Muscle layer of duodenum (tissue), 2 donors: ENCODE measurements around the gene KRT83.

Source experiments
- H3K27ac ChIP-seq: one replicate; pipeline ENCODE4 v1.7.0; 2013; ENCODE audit warnings: mild to moderate bottlenecking, low read length
- H3K27me3 ChIP-seq: one replicate; pipeline ENCODE4 v1.7.0; 2013; ENCODE audit warnings: low read depth, mild to moderate bottlenecking, control low read depth, low read length
- H3K36me3 ChIP-seq, 2 donors: one replicate each; pipeline ENCODE4 v1.7.0; 2013; ENCODE audit warnings: low read length in 2 of 2, control low read depth in 1 of 2, mild to moderate bottlenecking in 1 of 2; ENCODE audit not compliant: insufficient read depth in 2 of 2, control insufficient read depth in 1 of 2
- H3K4me1 ChIP-seq, 2 donors: one replicate each; pipeline ENCODE4 v1.7.0; 2013; ENCODE audit warnings: low read length in 2 of 2, mild to moderate bottlenecking in 2 of 2, control low read depth in 1 of 2, moderate library complexity in 1 of 2; ENCODE audit not compliant: insufficient read depth in 2 of 2, control insufficient read depth in 1 of 2
- H3K4me3 ChIP-seq, 2 donors: one replicate each; pipeline ENCODE4 v1.7.0; 2013; ENCODE audit warnings: low read length in 2 of 2, low read depth in 1 of 2, mild to moderate bottlenecking in 1 of 2
- H3K9me3 ChIP-seq, 2 donors: one replicate each; pipeline ENCODE4 v1.7.0; 2013; ENCODE audit warnings: low read length in 2 of 2, control low read depth in 1 of 2, mild to moderate bottlenecking in 1 of 2; ENCODE audit not compliant: control insufficient read depth in 1 of 2
- donor health status: healthy.

Gene KRT83

DNA sequence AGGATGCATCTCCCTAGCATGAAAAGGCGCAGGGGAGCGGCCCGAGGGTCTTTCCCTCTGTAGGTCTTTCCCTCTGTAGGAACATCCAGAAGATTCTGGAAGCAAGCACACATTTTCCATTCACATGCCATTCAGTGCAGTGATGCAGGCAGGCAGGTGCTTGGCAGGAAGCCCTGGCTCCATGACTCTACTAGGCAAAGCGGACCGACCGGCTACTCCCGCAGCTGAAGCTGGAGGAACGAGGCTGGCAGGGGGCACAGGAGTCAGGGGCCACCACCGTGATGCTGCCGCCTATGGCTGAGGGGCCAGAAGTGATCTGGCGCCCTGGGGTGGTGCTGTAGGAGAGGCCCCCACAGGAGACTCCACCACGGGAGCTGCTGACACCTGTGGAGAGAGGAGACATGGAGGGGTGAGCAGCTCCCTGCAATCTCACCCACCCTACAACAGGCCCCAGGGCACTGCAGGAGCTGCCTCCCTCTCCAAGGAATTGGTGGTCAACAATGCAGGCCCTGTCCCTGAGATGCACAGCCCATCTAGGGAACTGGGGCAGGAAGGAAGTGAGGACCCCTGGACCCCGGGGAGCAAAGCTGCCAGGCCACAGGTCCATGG is 39.6 kb upstream of the KRT83 start:
- H3K4me1 ChIP-seq = no peaks in the 10 kb centered on the region
- no peaks in the 10 kb centered on the region for H3K27me3 ChIP-seq
- H3K36me3 ChIP-seq = no peaks in the 10 kb centered on the region
- no peaks in the 10 kb centered on the region for H3K9me3 ChIP-seq
- no peak overlapping the region for H3K4me3 ChIP-seq
- no peak overlapping the region for H3K27ac ChIP-seq

DNA sequence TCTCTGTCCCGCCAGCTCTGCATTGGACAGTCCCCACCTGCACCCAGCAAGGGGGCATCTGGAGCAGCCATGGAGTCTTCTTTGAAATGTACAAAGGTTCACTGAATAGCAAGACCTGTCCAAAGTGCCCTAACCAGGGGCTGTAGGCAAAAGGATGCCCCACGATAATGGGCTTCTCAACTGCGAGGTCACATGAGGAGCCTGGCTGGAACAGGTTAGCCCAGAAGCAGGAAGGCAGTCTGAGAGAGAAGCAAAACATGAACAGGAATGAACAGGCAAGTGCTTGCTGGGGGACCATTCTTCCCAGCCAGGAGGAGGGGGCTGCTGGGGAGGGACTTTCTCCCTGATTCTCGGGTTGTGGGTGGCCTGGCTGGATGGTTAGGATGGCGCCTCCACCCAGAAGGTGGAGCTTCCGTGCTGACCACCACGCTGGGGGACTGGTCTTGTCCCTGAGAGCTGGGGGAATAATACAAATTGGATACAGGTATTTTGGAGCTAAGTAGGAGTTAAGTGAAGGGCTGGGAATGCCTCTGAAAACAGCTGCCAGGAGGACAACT is 39.0 kb upstream of the KRT83 start:
- Histone ChIP-seq H3K4me3 (no peak overlapping the region), H3K36me3 (no peaks in the 10 kb centered on the region), H3K4me1 (no peaks in the 10 kb centered on the region), H3K9me3 (no peaks in the 10 kb centered on the region), H3K27ac (no peak overlapping the region), H3K27me3 (no peaks in the 10 kb centered on the region)

DNA sequence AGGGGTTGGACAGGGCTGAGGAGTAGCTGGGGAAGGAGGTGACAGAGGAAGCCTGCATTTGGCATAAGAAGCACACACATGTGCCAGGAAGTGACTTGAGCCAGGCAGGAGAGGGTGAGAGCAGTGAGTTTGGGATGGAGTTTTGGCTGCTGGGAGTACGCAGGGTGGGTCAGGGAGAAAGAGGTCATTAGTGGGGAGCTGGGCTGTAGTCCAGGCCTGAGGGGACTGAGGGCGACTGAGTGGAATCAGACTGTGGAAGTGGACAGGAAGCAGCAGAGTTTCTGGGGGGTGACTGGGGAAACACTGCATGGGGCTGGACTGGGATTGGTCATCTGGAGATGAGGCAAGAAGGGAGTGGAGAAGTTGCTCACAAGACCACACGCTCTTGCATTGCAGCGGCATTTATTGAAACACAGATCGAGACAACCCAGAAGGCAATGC is 38.4 kb upstream of the KRT83 start:
- H3K4me3 ChIP-seq = no peak overlapping the region
- no peaks in the 10 kb centered on the region for H3K4me1 ChIP-seq
- no peaks in the 10 kb centered on the region for H3K9me3 ChIP-seq
- H3K27me3 ChIP-seq = no peaks in the 10 kb centered on the region
- no peak overlapping the region for H3K27ac ChIP-seq
- H3K36me3 ChIP-seq = no peaks in the 10 kb centered on the region

DNA sequence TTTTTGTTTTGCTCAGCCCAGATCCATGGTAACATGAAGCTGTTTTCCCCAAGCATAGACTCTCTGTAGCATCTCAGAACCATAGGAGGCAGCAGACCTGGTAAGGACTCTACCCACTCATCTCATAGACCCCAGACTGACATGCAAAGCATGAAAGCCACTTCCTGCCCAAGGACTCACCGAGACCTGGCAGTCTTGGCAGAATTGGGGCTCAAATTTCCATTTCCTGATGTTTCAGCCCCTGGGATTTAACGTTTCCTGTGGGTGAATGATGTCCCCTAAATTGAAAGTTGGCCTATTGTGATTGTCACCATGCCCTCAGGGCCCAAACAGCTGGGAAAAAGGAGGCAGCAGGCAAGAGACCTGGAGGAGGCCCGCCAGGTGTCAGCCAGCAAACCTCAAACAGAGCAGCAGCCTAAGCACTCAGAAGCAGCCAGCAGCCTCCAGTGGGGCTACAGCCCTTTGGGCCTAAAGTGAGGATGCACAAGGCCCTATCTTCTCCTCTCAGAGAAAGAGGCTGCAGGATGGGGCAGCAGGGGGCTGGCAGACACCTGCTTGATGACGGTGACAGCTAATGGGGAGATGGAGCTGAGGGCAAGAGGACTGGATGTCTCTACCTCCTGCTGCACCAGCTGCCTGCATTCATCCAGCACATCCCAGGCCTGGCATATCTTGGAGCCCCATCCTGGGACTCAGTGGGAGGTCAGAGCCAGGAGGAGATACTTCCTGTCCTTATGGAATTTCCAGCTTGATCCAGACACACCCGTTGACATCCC is 37.6 kb upstream of the KRT83 start:
- H3K4me3 ChIP-seq = no peak overlapping the region
- no peaks in the 10 kb centered on the region for H3K27me3 ChIP-seq
- no peaks in the 10 kb centered on the region for H3K4me1 ChIP-seq
- no peak overlapping the region for H3K27ac ChIP-seq
- H3K36me3 ChIP-seq = no peaks in the 10 kb centered on the region
- H3K9me3 ChIP-seq = no peaks in the 10 kb centered on the region

DNA sequence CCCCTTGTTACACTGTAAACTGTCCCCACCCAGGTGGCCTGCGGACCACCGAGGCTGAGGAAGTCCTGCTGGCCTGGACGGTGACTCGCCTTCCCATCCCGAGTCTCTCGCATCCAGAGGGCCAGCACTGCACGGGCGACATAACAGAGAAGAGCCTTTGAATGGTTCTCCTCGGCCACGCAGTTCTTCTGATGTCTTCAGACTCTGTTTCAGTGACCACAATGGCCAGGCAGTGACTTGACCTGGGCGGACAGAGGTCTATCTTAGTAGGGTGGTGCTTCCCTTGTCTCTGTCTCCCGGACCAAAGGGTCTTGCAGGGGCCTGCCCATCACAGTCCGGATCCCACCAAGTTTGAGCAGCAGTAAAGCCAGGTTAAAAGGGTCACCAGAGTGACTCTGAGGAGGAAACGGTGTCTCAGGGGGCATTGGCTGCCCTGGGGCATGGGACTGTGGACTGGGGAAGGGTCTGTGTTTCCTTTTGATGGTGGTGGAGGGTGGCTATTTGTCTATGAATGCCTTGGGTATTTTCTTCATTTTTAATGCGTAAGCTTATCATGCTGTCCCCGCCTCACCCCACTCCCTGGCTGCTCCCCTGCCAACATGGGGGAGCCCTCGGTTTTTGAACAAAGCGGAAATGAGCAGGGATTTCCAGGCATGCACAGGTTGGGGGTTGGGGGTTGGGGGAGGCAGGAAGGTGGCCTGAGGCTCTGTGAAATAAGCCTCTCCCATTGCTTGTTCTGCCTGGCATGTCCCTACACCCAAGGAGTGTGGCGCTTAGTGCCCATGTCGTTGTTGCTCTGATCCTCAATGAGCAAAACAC is 35.8 kb upstream of the KRT83 start:
- no peaks in the 10 kb centered on the region for H3K9me3 ChIP-seq
- H3K27me3 ChIP-seq = no peaks in the 10 kb centered on the region
- H3K4me1 ChIP-seq = no peaks in the 10 kb centered on the region
- no peaks in the 10 kb centered on the region for H3K36me3 ChIP-seq
- no peak overlapping the region for H3K27ac ChIP-seq
- no peak overlapping the region for H3K4me3 ChIP-seq

DNA sequence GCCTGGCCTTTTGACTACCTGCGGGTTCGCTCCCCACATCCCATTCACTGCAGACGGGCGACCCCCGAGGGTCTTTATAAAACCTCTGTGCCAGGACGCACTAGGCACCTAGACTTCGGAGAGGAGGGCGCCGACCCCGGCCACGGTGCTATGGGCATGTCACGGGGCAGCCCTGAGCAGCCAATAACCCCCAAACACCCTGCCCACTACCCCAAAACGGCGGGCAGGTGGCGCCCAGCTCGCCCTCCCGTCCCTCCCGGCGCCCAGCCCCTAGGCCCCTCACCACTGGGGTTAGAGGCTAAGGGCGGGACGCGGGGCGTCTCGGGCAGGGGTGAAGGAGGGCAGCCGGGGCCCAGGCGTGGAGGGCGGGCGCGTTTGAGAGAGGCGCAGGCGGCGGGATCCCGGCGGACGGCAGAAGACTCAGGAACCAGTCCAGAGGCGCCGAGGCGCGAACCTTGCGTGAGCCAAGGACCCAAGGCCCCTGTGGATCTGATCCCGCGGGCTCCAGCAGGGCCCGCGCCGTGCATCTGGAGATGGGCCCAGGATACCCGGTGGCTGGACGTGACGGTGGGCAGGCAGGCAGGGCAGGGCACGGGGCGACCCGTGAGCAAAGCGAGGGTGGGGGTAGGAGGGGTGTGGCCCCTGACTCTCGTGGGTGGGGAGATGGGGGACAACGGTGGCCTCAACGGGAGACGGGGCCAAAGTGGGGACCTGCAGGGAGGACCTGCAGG is 35.0 kb upstream of the KRT83 start:
- Histone ChIP-seq H3K36me3 (no peaks in the 10 kb centered on the region), H3K4me1 (no peaks in the 10 kb centered on the region), H3K4me3 (no peak overlapping the region), H3K27ac (no peak overlapping the region), H3K9me3 (no peaks in the 10 kb centered on the region), H3K27me3 (no peaks in the 10 kb centered on the region)

DNA sequence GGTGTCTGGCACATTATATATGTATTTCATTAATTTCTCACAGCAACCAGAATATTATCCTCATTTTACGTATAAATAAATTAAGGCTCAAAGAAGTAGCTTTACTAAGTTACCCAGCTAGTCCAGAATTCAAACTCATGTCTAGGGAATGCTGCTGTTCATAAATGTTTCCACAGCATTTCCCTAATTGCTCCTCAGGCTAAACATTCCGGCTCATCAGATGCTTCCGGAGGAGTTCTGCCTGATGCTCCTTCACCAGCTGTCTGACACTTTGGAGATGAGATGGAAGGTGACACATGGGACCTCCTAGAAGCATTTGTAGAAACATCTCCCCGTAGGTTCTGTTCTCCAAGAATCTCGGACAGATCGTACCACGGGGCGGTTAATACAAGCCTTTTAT is 34.0 kb upstream of the KRT83 start:
- no peaks in the 10 kb centered on the region for H3K27me3 ChIP-seq
- no peaks in the 10 kb centered on the region for H3K4me1 ChIP-seq
- H3K36me3 ChIP-seq = no peaks in the 10 kb centered on the region
- no peak overlapping the region for H3K4me3 ChIP-seq
- H3K27ac ChIP-seq = no peak overlapping the region
- no peaks in the 10 kb centered on the region for H3K9me3 ChIP-seq

DNA sequence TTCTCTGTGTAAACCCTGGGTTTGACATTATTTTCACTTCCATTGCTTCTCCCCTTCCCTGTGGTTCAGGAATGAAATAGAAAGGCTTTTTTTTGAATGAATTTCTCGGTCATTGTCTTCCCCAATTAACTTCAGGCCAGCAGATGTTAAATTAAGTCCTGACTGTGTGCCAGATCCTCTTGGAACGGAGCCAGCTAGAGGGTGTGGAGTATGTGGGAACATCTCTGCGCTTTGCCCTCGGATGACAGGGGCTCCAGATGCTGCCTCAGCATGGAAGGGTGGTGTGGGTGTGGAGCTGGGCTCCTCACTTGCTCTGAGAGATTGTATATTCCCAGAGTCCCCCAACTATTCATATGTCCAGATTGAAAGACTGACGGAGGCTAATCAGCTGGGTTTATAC is 33.0 kb upstream of the KRT83 start:
- Histone ChIP-seq H3K4me3 (no peak overlapping the region), H3K36me3 (no peaks in the 10 kb centered on the region), H3K4me1 (no peaks in the 10 kb centered on the region), H3K27ac (no peak overlapping the region), H3K9me3 (no peaks in the 10 kb centered on the region), H3K27me3 (no peaks in the 10 kb centered on the region)

DNA sequence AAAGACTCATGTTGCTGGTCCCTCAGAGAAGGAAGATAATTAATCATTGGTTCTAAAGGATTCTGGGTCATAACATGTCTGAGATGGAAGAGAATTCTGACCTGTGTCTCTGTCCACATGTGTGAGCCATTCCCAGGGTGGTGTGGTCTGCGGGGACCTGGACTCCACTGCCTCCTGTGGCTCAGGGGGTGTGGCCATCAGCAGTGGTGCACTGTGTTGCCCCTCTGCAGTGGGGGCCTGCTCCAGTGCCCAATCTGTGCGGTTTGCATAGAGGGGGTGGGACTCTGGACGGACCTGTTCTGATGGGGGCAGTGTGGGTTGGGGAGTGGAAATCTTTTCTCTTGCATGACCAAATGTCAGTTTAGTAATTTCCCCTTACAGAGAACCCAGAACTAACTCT is 32.6 kb upstream of the KRT83 start:
- Histone ChIP-seq H3K9me3 (no peaks in the 10 kb centered on the region), H3K27ac (no peak overlapping the region), H3K4me1 (no peaks in the 10 kb centered on the region), H3K27me3 (no peaks in the 10 kb centered on the region), H3K36me3 (no peaks in the 10 kb centered on the region), H3K4me3 (no peak overlapping the region)

DNA sequence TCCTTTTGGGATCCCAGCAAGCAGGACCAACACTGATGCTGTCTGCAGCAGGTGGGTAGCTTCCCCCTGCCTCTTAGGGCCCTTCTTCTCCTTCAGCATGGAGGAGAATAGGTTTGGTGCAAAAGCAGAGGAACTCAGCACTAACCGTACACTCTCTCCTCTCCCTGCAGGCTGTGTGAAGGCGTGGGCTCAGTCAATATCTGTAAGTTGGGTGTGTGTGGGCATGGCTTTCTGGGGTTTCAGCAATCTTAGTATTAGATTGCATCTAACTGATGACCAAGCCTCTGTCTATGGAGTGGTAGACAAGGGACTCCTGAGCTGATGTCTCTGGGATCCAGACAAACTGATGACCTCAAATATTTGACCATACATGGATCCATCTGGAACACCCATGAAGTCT is 31.8 kb upstream of the KRT83 start:
- H3K36me3 ChIP-seq = no peaks in the 10 kb centered on the region
- H3K4me1 ChIP-seq = no peaks in the 10 kb centered on the region

More for the DNA sequence above, 31.8 kb upstream of the KRT83 start:
- Histone ChIP-seq H3K4me3 (no peak overlapping the region), H3K27ac (no peak overlapping the region), H3K27me3 (no peaks in the 10 kb centered on the region), H3K9me3 (no peaks in the 10 kb centered on the region)
